Neural progenitor cell (in vitro differentiated cells): Measurements from ENCODE around the gene STIM1. TPM values are rescaled to one million over a fixed set of nuclear protein-coding genes. Genes with fewer than 3 reads are reported as not detected.

Experiments used
- DNase-seq: peaks from one replicate; pipeline ENCODE4 v3.0.0-alpha.2; 2016; ENCODE audit warnings: low spot score
- H2AFZ ChIP-seq: fragments of 200-600 bp; sonication (generic); replicated peaks from 2 replicates; pipeline ENCODE4 v1.6.1; 2016; ENCODE audit warnings: antibody characterized with exemption
- H3F3A ChIP-seq: fragments of 200-600 bp; sonication (generic); 2 replicates; pipeline ENCODE4 v1.6.1; 2016; ENCODE audit warnings: antibody characterized with exemption, low read depth
- H3K27ac ChIP-seq: fragments of 200-600 bp; sonication (generic); 2 replicates; pipeline ENCODE4 v1.5.1; 2016; ENCODE audit warnings: mild to moderate bottlenecking
- H3K27me3 ChIP-seq: fragments of 200-600 bp; sonication (generic); 2 replicates; pipeline ENCODE4 v1.6.1; 2016; ENCODE audit warnings: mild to moderate bottlenecking, moderate library complexity
- H3K36me3 ChIP-seq: fragments of 200-600 bp; sonication (generic); 2 replicates; pipeline ENCODE4 v1.5.1; 2016
- H3K4me1 ChIP-seq: fragments of 200-600 bp; sonication (generic); 2 replicates; pipeline ENCODE4 v1.6.1; 2016; ENCODE audit warnings: mixed run types
- H3K4me2 ChIP-seq: fragments of 200-600 bp; sonication (generic); 2 replicates; pipeline ENCODE4 v1.6.1; 2016
- H3K4me3 ChIP-seq: fragments of 200-600 bp; sonication (generic); 2 replicates; pipeline ENCODE4 v1.5.1; 2016
- H3K79me2 ChIP-seq: fragments of 200-600 bp; sonication (generic); 2 replicates; pipeline ENCODE4 v1.6.1; 2016; ENCODE audit warnings: low read depth
- H3K9ac ChIP-seq: fragments of 200-600 bp; sonication (generic); 2 replicates; pipeline ENCODE4 v1.6.1; 2016
- H3K9me3 ChIP-seq: fragments of 200-600 bp; sonication (generic); 2 replicates; pipeline ENCODE4 v1.5.1; 2016; ENCODE audit warnings: low read depth
- H4K20me1 ChIP-seq: fragments of 200-600 bp; sonication (generic); 2 replicates; pipeline ENCODE4 v1.6.1; 2016; ENCODE audit warnings: low read depth
- H3K27ac Mint-ChIP-seq: 3 replicates; pipeline ENCODE4 v1.8.0; 2021; ENCODE audit warnings: mixed read lengths
- H3K27me3 Mint-ChIP-seq: 2 replicates; pipeline ENCODE4 v1.8.0; 2022; ENCODE audit warnings: low read depth, mild to moderate bottlenecking, inconsistent platforms, moderate library complexity, mixed read lengths; ENCODE audit not compliant: insufficient read depth
- H3K36me3 Mint-ChIP-seq: 3 replicates; pipeline ENCODE4 v1.8.0; 2021; ENCODE audit warnings: mixed read lengths
- H3K4me1 Mint-ChIP-seq: 3 replicates; pipeline ENCODE4 v1.8.0; 2021; ENCODE audit warnings: mixed read lengths
- H3K4me3 Mint-ChIP-seq: 3 replicates; pipeline ENCODE4 v1.8.0; 2021; ENCODE audit warnings: mild to moderate bottlenecking, moderate library complexity, mixed read lengths
- H3K9me3 Mint-ChIP-seq: 3 replicates; pipeline ENCODE4 v1.8.0; 2020; ENCODE audit warnings: mixed read lengths
- EZH2 ChIP-seq: fragments of 200-600 bp; sonication (generic); IDR thresholded peaks from 2 replicates; pipeline ENCODE4 v1.6.1; 2017; ENCODE audit warnings: antibody characterized with exemption, mild to moderate bottlenecking, moderate library complexity
- EZH2phosphoT487 ChIP-seq: fragments of 200-600 bp; sonication (generic); IDR thresholded peaks from 2 replicates; pipeline ENCODE4 v1.6.1; 2017; ENCODE audit warnings: antibody characterized with exemption
- total RNA-seq: library from RNA; depleted of rRNA; stranded (reverse); fragments of >200 nt; gene quantifications from 2 replicates; pipeline ENCODE4 v1.2.3, GENCODE V29; 2015; ENCODE audit warnings: low replicate concordance
- TF ChIP-seq, protein P1 (sequence below): fragments of 200-600 bp; sonication (generic); IDR thresholded peaks from 2 replicates; pipeline ENCODE4 v1.5.1; 2017; ENCODE audit warnings: antibody characterized with exemption, mild to moderate bottlenecking

STIM1 gene
- total RNA-seq, 1 donor from 2014 or later = 18.9 TPM

DNA sequence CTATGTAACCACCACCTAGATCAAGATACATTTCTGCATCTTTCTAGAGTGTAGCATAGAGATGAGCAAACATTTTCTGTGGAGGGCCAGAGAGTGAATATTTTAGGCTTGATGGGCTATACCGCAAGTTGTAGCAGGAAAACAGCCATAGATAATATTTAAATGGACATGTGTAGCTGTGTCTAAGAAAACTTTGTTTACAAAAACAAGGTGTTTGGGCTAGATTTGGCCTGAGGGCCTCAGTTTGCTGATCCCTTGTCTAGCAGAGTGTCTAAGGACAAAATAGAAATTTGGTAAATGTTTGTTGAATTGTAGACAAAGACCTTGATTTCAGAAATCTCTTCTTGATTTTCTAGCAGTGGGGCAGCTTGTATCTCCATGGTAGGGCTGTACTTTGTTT, 36.3 kb downstream of the STIM1 start:
- Histone ChIP-seq H3K27me3 (no peaks in the 10 kb centered on the region), H4K20me1 (no peaks in the 10 kb centered on the region), H3K36me3 (no peaks in the 10 kb centered on the region), H3K27ac (no peak overlapping the region), H2AFZ (no peak overlapping the region), H3K4me2 (no peak overlapping the region), H3K9me3 (no peaks in the 10 kb centered on the region), H3K4me1 (no peaks in the 10 kb centered on the region), H3K9ac (no peak overlapping the region), H3K4me3 (no peak overlapping the region), H3F3A (no peaks in the 10 kb centered on the region), H3K79me2 (no peaks in the 10 kb centered on the region)
- TF ChIP-seq EZH2 (no peak), EZH2phosphoT487 (no peak)
- TF ChIP-seq, protein P1, sequence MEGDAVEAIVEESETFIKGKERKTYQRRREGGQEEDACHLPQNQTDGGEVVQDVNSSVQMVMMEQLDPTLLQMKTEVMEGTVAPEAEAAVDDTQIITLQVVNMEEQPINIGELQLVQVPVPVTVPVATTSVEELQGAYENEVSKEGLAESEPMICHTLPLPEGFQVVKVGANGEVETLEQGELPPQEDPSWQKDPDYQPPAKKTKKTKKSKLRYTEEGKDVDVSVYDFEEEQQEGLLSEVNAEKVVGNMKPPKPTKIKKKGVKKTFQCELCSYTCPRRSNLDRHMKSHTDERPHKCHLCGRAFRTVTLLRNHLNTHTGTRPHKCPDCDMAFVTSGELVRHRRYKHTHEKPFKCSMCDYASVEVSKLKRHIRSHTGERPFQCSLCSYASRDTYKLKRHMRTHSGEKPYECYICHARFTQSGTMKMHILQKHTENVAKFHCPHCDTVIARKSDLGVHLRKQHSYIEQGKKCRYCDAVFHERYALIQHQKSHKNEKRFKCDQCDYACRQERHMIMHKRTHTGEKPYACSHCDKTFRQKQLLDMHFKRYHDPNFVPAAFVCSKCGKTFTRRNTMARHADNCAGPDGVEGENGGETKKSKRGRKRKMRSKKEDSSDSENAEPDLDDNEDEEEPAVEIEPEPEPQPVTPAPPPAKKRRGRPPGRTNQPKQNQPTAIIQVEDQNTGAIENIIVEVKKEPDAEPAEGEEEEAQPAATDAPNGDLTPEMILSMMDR = no peak
- H3K36me3 Mint-ChIP-seq = no peaks in the 10 kb centered on the region
- no peak overlapping the region for H3K4me3 Mint-ChIP-seq
- no peak for DNase-seq
- H3K4me1 Mint-ChIP-seq = no peaks in the 10 kb centered on the region
- no peaks in the 10 kb centered on the region for H3K27me3 Mint-ChIP-seq
- no peak overlapping the region for H3K27ac Mint-ChIP-seq
- no peaks in the 10 kb centered on the region for H3K9me3 Mint-ChIP-seq

DNA sequence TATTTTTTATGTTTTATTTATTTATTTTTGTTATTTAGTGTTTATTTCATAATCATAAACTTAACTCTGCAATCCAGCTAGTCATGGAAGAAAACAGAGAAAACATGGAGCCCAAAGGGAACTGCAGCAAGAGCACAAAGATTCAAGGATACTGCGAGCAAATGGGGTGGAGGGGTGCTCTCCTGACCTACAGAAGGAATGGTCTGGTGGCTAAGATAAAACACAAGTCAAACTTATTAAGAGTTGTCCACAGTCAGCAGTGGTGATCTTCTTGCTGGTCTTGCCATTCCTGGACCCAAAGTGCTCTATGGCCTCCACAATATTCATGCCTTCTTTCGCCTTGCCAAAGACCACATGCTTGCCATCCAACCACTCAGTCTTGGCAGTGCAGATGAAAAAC, 36.7 kb downstream of the STIM1 start:
- no peaks in the 10 kb centered on the region for H3K27me3 Mint-ChIP-seq
- H3K9me3 Mint-ChIP-seq = no peaks in the 10 kb centered on the region

DNA sequence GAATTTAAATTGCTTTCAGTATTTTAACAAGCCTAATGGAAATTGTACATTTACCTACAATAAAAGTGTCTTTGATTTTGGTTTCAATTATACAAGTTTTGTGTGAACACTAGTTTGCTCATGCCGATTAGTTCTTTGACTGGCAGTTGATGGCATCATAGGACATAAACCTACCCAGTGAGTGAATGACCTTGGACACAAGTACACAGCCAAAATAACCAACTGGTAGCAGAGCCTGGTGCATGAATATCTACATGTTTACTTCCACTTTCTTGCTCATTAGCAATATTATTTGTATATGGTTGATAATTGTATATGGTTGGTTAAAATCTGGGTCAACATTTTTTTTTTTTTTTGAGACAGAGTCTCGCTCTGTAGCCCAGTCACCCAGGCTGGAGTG, 37.8 kb downstream of the STIM1 start:
- Histone ChIP-seq H3K9me3 (no peaks in the 10 kb centered on the region), H3K4me2 (no peak overlapping the region), H4K20me1 (no peaks in the 10 kb centered on the region), H3K27me3 (no peaks in the 10 kb centered on the region), H3K9ac (no peak overlapping the region), H3K4me3 (no peak overlapping the region), H3K79me2 (no peaks in the 10 kb centered on the region), H3K27ac (no peak overlapping the region), H2AFZ (no peak overlapping the region), H3F3A (no peaks in the 10 kb centered on the region), H3K36me3 (no peaks in the 10 kb centered on the region), H3K4me1 (no peaks in the 10 kb centered on the region)
- no peaks in the 10 kb centered on the region for H3K36me3 Mint-ChIP-seq
- no peak overlapping the region for H3K27ac Mint-ChIP-seq
- no peak overlapping the region for H3K4me3 Mint-ChIP-seq
- TF ChIP-seq EZH2 = no peak
- TF ChIP-seq, protein P1 = no peak
- TF ChIP-seq EZH2phosphoT487 = no peak
- no peaks in the 10 kb centered on the region for H3K9me3 Mint-ChIP-seq
- H3K4me1 Mint-ChIP-seq = no peaks in the 10 kb centered on the region
- no peaks in the 10 kb centered on the region for H3K27me3 Mint-ChIP-seq
- no peak for DNase-seq

More for the DNA sequence above, 36.7 kb downstream of the STIM1 start:
- Histone ChIP-seq H2AFZ (no peak overlapping the region), H3F3A (no peaks in the 10 kb centered on the region), H3K27ac (no peak overlapping the region), H3K9me3 (no peaks in the 10 kb centered on the region), H3K79me2 (no peaks in the 10 kb centered on the region), H4K20me1 (no peaks in the 10 kb centered on the region), H3K9ac (no peak overlapping the region), H3K4me1 (no peaks in the 10 kb centered on the region), H3K4me3 (no peak overlapping the region), H3K4me2 (no peak overlapping the region), H3K36me3 (no peaks in the 10 kb centered on the region), H3K27me3 (no peaks in the 10 kb centered on the region)
- DNase-seq = no peak
- no peaks in the 10 kb centered on the region for H3K36me3 Mint-ChIP-seq
- H3K4me1 Mint-ChIP-seq = no peaks in the 10 kb centered on the region
- no peak overlapping the region for H3K27ac Mint-ChIP-seq
- TF ChIP-seq, protein P1 = no peak
- TF ChIP-seq EZH2phosphoT487 = no peak
- no peak overlapping the region for H3K4me3 Mint-ChIP-seq
